Measurements from ENCODE around the gene LZTR1.
A peak's percentile ranks its signal among the peaks of the same experiment; 100 is the strongest.

LZTR1 gene

GRCh38 chr22:21018314-21018713 is 36.2 kb downstream of the LZTR1 start:
- no peak for TF ChIP-seq CTCF (conservative IDR thresholded peaks at IDR 0.05; ENCODE audit: low read depth, low read length)
- DNase-seq (ENCODE audit: low read depth) = no peak
- no peak overlapping the region for H3K4me3 ChIP-seq (ENCODE audit: low read depth, low read length)

- peak; percentile 71 for TF ChIP-seq CTCF (conservative IDR thresholded peaks at IDR 0.05; ENCODE audit: low read depth, low read length)
- peak; percentile 33 for DNase-seq (ENCODE audit: low read depth)
- no peak overlapping the region for H3K4me3 ChIP-seq (ENCODE audit: low read depth, low read length)
These were observed 38.8 kb downstream of the LZTR1 start for GRCh38 chr22:21020802-21021429.

- no peak for DNase-seq (ENCODE audit: low read depth)
- no peak overlapping the region for H3K4me3 ChIP-seq (ENCODE audit: low read depth, low read length)
- TF ChIP-seq CTCF (conservative IDR thresholded peaks at IDR 0.05; ENCODE audit: low read depth, low read length) = no peak
These were observed 40.4 kb downstream of the LZTR1 start for GRCh38 chr22:21022507-21022906.

- TF ChIP-seq CTCF (conservative IDR thresholded peaks at IDR 0.05; ENCODE audit: low read depth, low read length) = no peak
- no peak for DNase-seq (ENCODE audit: low read depth)
- H3K4me3 ChIP-seq (ENCODE audit: low read depth, low read length) = no peak overlapping the region
These were observed 41.0 kb downstream of the LZTR1 start for GRCh38 chr22:21022955-21023614.

- H3K4me3 ChIP-seq (ENCODE audit: low read depth, low read length) = no peak overlapping the region
- no peak for DNase-seq (ENCODE audit: low read depth)
These were observed 43.2 kb downstream of the LZTR1 start for GRCh38 chr22:21025266-21025665.

GRCh38 chr22:21025763-21026755 is 44.0 kb downstream of the LZTR1 start:
- H3K4me3 ChIP-seq (ENCODE audit: low read depth, low read length) = no peak overlapping the region
- TF ChIP-seq CTCF (conservative IDR thresholded peaks at IDR 0.05; ENCODE audit: low read depth, low read length) = no peak
- DNase-seq (ENCODE audit: low read depth) = no peak

More at GRCh38 chr22:21025266-21025665, 43.2 kb downstream of the LZTR1 start:
- no peak for TF ChIP-seq CTCF (conservative IDR thresholded peaks at IDR 0.05; ENCODE audit: low read depth, low read length)

All from choroid plexus epithelial cell (primary cell).